H1 (cell line): Measurements from ENCODE around the gene CACNA2D3. TPM values are rescaled to one million over a fixed set of nuclear protein-coding genes. Genes with fewer than 3 reads are reported as not detected.

Experiments used
- BCL11A ChIP-seq, 2 experiments: IDR thresholded peaks; one replicate each; pipeline ENCODE4 v1.6.1; 2011; ENCODE audit warnings: low read depth in 2 of 2, low read length in 2 of 2, mild to moderate bottlenecking in 2 of 2
- JUN ChIP-seq: IDR thresholded peaks from 2 replicates; pipeline ENCODE4 v1.6.1; 2011; ENCODE audit warnings: low read depth, mild to moderate bottlenecking, improper control_type of control experiment, low read length
- MAFK ChIP-seq: IDR thresholded peaks from 2 replicates; pipeline ENCODE4 v1.6.1; 2012; ENCODE audit warnings: low read depth, mild to moderate bottlenecking, improper control_type of control experiment, low read length
- POLR2A ChIP-seq, 2 experiments: IDR thresholded peaks; 1 replicate in 1 of 2; 2 replicates in 1 of 2; pipeline ENCODE4 v1.6.1; 2011; ENCODE audit warnings: low read depth in 2 of 2, low read length in 2 of 2, mild to moderate bottlenecking in 2 of 2; ENCODE audit errors: control extremely low read depth in 1 of 2
- RAD21 ChIP-seq, 2 experiments: IDR thresholded peaks in 1 of 2; conservative IDR thresholded peaks in 1 of 2; 2 replicates each; pipeline ENCODE4 v1.6.1; 2011; ENCODE audit warnings: low read depth in 2 of 2, low read length in 2 of 2, improper control_type of control experiment in 1 of 2, inconsistent platforms in 1 of 2, mild to moderate bottlenecking in 1 of 2, moderate library complexity in 1 of 2
- polyA plus RNA-seq, 7 experiments: library from polyadenylated mRNA; depleted of rRNA in 3 of 7; stranded (reverse) in 5 of 7; unstranded in 2 of 7; fragments of >200 nt in 5 of 7; fragments of 200-250 nt in 2 of 7; gene quantifications; 1 replicate in 5 of 7; 2 replicates in 1 of 7; 4 replicates in 1 of 7; pipeline versions ENCODE4 v1.2.1 to v1.2.3, GENCODE V29; 2011 to 2013; ENCODE audit warnings: missing spikeins in 2 of 7, mixed read lengths in 2 of 7
- total RNA-seq: library from RNA; stranded (reverse); fragmentation: NEBNext Ultra II Directional; extraction: Animal tissue kit (Norgen Biotek cat#: 25700); gene quantifications from 2 replicates; pipeline ENCODE4 v1.2.1, GENCODE V29; 2021
- TF ChIP-seq, protein P1 (sequence below): IDR thresholded peaks from 2 replicates; pipeline ENCODE4 v1.6.1; 2012; ENCODE audit warnings: inconsistent platforms

The CACNA2D3 gene
- total and polyA plus RNA-seq, 2 of the 8 experiments (the other 6 are each of a cell fraction or from before 2014, with no cell fraction given): 1.5 to 1.8 TPM

GRCh38 chr3:54165865-54166264 lies 43.5 kb downstream of the CACNA2D3 start (continued):
- TF ChIP-seq BCL11A (IDR thresholded peaks at IDR 0.05; ENCODE audit: low read depth in 2 of 2, low read length in 2 of 2) (no peak), POLR2A (IDR thresholded peaks at IDR 0.05; ENCODE audit: control extremely low read depth in 1 of 2, low read depth in 2 of 2, low read length in 2 of 2) (no peak), RAD21 (IDR thresholded peaks at IDR 0.05 in 1 of 2, conservative IDR thresholded peaks at IDR 0.05 in 1 of 2; ENCODE audit: low read depth in 2 of 2, low read length in 2 of 2) (no peak), JUN (no peak), MAFK (no peak)
- TF ChIP-seq, protein P1, sequence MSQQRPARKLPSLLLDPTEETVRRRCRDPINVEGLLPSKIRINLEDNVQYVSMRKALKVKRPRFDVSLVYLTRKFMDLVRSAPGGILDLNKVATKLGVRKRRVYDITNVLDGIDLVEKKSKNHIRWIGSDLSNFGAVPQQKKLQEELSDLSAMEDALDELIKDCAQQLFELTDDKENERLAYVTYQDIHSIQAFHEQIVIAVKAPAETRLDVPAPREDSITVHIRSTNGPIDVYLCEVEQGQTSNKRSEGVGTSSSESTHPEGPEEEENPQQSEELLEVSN: no peak
